ENCODE results near the gene ZXDC.

The ZXDC gene

DNA sequence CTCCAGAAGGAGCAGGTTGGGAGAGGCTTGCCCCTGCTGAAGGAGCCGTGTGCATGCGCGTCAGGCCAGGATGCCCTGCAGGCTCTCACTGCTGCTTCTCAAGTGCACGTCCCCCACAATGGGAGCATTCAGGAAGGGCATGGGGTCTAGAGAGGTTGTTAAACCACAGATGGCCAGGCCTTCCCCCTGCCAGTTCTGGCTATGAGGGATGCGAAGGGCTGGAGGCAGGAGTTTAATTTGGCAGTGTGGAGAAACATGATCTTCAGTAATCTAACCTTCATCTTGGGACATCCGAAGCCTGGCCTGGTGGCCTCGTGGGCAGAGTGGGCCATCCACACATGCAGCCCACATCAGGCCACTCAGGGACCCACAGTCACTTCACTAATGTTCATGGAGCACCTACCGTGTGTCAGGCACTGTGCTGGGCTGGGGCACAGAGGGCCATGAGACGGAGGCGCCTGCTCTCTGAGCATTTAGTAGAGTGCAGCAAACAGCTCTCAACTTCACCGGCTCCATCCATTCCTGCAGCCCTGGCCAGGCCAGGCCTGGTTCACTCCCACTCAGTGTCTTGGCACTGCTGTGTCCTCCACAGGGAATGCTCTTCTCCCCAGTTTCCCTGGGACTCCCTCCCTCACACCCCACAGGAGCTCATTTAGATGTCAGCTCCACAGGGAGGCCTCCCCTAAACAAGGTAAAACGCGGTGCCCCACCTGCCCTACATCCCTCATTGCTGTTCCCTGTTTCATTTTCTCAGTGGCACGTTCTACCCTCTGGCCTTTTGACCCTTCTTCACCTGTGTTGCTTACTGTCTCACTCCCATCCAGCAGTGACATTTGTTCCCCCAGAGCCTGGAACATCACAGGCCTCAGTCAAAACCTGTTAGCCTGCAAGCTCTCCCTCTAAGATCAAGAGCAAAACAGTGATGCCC lies 77.0 kb downstream of the ZXDC start:
- Mint-ChIP-seq H3K36me3 (ENCODE audit: insufficient read depth) (no peaks in the 10 kb centered on the region), H3K4me1 (no peaks in the 10 kb centered on the region), H3K27ac (ENCODE audit: low read depth) (no peak overlapping the region), H3K4me3 (no peak overlapping the region), H3K27me3 (peaks cover 34% of the 10 kb centered on the region), H3K9me3 (no peaks in the 10 kb centered on the region)
- ATAC-seq (replicated peaks; ENCODE audit: extremely low read depth, poor library complexity, severe bottlenecking) (no peak), DNase-seq (ENCODE audit: low spot score in 2 of 2) (no peak)

DNA sequence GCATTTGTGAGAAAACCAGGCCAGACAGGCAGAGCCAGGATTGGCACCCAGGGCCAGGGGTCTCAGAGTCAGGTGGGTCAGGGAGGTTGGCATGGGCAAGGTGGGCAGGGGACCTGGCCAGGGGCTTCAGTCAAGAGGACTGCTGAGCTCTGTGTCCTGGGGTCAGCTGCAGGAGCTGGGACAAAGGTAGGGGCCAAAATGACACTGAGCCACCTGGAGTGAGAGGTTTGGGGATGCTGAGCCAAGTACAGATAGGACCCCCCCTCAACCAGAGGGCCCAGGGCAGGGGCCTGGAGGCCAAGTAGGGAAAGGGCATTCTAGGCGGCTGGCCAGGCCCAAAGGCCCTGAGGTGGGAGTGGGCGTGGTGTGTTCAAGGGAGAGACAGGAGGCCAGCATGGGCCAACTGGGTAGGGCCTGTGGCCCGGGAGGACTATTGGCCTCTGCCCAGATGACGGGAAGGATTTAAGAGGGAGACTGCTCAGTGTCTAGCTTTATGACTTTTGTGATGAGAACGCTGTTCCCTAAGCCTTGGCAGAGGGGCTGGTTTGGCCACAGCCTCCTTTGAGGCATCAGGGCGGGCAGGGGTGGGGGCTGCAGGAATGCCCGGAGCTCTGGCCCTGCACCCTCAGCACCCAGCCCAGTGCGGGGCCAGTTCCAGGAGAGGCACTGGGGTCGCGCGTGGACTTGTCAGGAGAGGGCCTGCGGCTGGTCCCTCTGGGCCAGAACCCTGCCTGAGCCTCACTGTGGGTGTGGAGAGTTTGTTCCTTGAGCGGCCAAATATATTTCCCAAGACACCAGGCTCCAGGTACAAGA lies 77.9 kb downstream of the ZXDC start:
- H3K36me3 Mint-ChIP-seq (ENCODE audit: insufficient read depth): no peaks in the 10 kb centered on the region
- H3K27me3 Mint-ChIP-seq: peaks cover 39% of the 10 kb centered on the region
- no peaks in the 10 kb centered on the region for H3K9me3 Mint-ChIP-seq
- no peak for DNase-seq (ENCODE audit: low spot score in 2 of 2)
- no peak for ATAC-seq (replicated peaks; ENCODE audit: extremely low read depth, poor library complexity, severe bottlenecking)
- H3K4me3 Mint-ChIP-seq: no peak overlapping the region
- no peak overlapping the region for H3K27ac Mint-ChIP-seq (ENCODE audit: low read depth)
- no peaks in the 10 kb centered on the region for H3K4me1 Mint-ChIP-seq

DNA sequence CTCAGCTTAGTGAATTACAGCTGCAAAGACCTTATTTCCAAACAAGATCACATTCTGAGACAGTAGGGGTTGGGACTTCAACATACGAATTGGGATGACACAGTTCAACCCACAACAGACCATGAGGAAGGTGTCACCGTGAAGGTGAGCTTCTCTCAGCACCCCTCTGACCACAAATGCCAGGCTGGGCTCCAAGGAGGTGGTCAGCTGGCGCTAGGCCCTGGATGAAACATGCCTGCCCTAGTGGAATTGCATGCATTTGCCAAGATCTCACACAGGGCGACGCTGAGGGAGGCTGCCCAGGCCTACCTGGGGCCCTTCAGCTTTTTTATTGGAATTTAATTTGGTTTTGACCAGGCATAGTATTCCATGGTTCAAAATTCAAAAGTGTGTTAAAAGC lies 79.2 kb downstream of the ZXDC start:
- peaks cover 39% of the 10 kb centered on the region for H3K27me3 Mint-ChIP-seq
- no peak for ATAC-seq (replicated peaks; ENCODE audit: extremely low read depth, poor library complexity, severe bottlenecking)
- no peaks in the 10 kb centered on the region for H3K36me3 Mint-ChIP-seq (ENCODE audit: insufficient read depth)
- H3K27ac Mint-ChIP-seq (ENCODE audit: low read depth): no peak overlapping the region
- no peaks in the 10 kb centered on the region for H3K4me1 Mint-ChIP-seq
- H3K9me3 Mint-ChIP-seq: no peaks in the 10 kb centered on the region
- H3K4me3 Mint-ChIP-seq: no peak overlapping the region
- DNase-seq (ENCODE audit: low spot score in 2 of 2): no peak

DNA sequence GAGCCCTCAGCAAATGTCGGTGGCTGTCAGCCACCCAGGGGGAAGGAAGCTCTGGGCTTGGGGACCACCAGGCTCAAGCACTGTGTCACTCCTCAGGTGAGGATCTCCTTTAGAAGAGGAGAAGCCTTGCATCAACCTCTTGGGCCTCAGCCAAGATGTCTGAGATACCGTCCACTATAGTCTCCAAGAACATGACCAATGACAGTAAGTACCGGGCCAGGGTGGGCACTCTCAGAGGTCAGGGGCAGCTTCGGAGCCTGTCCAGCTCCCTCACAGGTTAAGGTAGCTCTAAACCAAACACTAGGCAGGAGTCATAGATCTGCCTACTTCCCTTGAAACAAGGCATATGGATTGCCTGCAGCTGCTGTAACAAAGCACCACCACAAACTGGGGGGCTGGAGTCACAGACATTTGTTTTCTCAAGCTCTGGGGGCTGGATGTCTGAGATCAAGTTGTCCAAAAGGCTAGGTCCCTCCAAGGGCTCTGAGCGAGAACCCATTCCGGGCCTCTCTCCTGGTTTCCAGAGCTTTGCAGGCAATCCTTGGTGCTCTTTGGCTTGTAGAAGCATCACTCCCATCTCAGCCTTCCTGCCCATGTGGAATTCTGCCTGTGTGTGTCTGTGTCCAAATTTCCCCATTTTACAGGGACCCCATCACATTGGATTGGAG lies 79.7 kb downstream of the ZXDC start:
- Mint-ChIP-seq H3K4me1 (no peaks in the 10 kb centered on the region), H3K9me3 (no peaks in the 10 kb centered on the region), H3K27ac (ENCODE audit: low read depth) (no peak overlapping the region), H3K4me3 (no peak overlapping the region), H3K27me3 (peaks cover 44% of the 10 kb centered on the region), H3K36me3 (ENCODE audit: insufficient read depth) (no peaks in the 10 kb centered on the region)
- ATAC-seq (replicated peaks; ENCODE audit: extremely low read depth, poor library complexity, severe bottlenecking) (no peak), DNase-seq (ENCODE audit: low spot score in 2 of 2) (no peak)

DNA sequence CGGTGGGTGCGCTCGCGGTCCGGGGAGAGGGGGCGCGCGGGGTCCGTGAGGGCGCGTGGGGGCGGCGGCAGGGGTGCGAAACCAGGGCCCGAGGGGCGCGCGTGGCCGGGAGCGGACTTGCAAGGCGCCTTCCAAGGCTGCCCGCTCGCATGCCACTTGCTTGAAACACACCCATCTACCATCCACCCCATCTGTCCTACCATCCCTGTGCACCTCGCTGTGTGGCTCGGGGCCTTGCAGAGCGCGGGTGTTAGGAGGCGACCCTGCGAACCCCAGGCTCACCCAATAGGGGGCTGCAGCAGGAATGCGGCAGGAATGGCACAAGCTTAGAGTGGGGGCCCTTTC lies 80.7 kb downstream of the ZXDC start:
- ATAC-seq (replicated peaks; ENCODE audit: extremely low read depth, poor library complexity, severe bottlenecking): no peak
- DNase-seq (ENCODE audit: low spot score in 2 of 2): no peak
- H3K9me3 Mint-ChIP-seq: no peaks in the 10 kb centered on the region
- H3K4me1 Mint-ChIP-seq: no peaks in the 10 kb centered on the region
- peaks cover 54% of the 10 kb centered on the region for H3K27me3 Mint-ChIP-seq
- H3K36me3 Mint-ChIP-seq (ENCODE audit: insufficient read depth): no peaks in the 10 kb centered on the region
- H3K4me3 Mint-ChIP-seq: no peak overlapping the region
- H3K27ac Mint-ChIP-seq (ENCODE audit: low read depth): no peak overlapping the region

DNA sequence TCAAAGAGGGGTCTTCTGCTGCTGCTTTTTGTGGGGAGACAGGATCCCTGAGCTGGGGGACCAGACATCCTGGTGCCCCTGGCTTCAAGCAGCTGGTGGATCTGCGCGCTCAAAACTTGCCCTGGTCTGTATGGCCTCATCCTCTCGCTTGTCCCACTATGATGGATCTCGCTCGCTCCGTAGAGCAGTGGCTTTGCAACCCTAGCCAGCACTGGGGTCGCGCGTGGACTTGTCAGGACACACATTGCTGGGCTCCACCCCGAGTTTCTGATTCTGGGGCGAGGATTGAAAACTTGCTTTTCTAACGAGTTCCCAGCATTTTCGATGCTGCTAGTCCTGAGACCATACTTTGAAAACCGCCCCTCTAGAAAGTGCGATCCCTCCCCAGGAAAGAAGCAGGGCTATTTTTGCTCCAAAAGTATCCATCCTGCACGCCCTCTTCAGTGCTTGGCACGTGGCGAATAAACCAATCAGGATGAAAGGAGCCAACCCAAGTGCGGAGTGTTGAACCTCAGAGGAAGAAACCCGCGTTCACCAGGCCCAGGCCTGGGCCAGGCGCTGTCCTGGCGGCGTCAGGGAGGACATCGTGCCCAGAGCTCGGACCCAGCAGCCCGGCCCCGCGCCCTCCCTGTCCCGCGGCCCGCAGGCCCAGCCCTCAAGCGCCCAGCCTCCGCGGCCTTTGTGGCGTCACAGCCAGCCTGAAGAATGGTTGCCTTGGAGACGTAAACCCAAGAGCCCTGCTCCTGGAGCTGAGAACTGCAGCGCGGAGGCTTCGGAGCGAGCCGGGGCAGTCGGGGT lies 81.3 kb downstream of the ZXDC start, which contains the start of gene CFAP100:
TSS of gene CFAP100 (plus strand) at position 731 of the 798 bp plus-strand sequence. CDS start 1,092 bp downstream, outside the sequence.
- Mint-ChIP-seq H3K27me3 (peaks cover 60% of the 10 kb centered on the region), H3K36me3 (ENCODE audit: insufficient read depth) (no peaks in the 10 kb centered on the region), H3K4me3 (no peak within 1 kb of the TSS), H3K4me1 (no peaks in the 10 kb centered on the region), H3K27ac (ENCODE audit: low read depth) (no peak within 1 kb of the TSS), H3K9me3 (no peaks in the 10 kb centered on the region)
- DNase-seq (ENCODE audit: low spot score in 2 of 2) (no peak), ATAC-seq (replicated peaks; ENCODE audit: extremely low read depth, poor library complexity, severe bottlenecking) (no peak)

DNA sequence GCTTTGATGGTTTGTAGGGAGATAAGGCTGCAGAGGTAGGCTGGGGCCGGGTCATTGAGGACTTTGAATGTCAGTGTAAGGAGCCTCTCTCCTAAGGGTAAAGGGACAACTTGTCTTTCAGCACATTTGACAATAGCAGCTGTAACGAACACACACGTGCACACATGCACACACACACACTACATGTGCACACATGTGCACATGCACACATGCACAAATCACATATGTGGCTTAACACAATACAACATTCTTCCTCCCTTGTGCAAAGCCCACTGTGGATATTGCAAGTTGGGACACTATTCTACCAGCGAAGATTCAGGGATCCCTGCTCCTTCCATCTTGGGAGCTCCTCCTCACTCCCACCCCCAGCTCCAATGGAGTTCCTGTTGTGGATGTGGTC lies 82.1 kb downstream of the ZXDC start:
- Mint-ChIP-seq H3K4me3 (no peak overlapping the region), H3K36me3 (ENCODE audit: insufficient read depth) (no peaks in the 10 kb centered on the region), H3K9me3 (no peaks in the 10 kb centered on the region), H3K27me3 (peaks cover 66% of the 10 kb centered on the region), H3K27ac (ENCODE audit: low read depth) (no peak overlapping the region), H3K4me1 (no peaks in the 10 kb centered on the region)
- no peak for ATAC-seq (replicated peaks; ENCODE audit: extremely low read depth, poor library complexity, severe bottlenecking)
- DNase-seq (ENCODE audit: low spot score in 2 of 2): no peak

DNA sequence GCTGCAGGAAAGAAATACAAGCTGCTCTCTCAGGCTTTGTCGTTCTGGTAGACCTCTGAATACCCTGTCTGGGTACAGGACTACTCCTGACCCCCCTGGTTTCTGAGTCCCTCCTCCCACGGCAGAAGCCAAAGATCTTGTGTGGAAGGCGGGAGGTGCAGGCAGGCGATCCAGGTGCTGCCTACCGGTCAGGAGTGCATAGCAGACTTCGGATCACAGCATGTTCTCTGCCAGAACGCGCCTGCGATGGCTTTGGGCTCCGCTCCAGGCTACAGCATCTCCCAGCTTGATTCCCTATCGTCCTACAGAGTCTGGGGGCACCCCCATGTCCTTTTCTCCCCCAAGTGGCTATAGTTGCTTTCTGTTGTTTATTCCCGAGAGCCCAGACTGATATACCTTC lies 83.4 kb downstream of the ZXDC start:
- no peak for ATAC-seq (replicated peaks; ENCODE audit: extremely low read depth, poor library complexity, severe bottlenecking)
- Mint-ChIP-seq H3K4me3 (no peak overlapping the region), H3K27me3 (peaks cover 76% of the 10 kb centered on the region), H3K9me3 (no peaks in the 10 kb centered on the region), H3K36me3 (ENCODE audit: insufficient read depth) (no peaks in the 10 kb centered on the region), H3K27ac (ENCODE audit: low read depth) (no peak overlapping the region), H3K4me1 (no peaks in the 10 kb centered on the region)
- DNase-seq (ENCODE audit: low spot score in 2 of 2): no peak

DNA sequence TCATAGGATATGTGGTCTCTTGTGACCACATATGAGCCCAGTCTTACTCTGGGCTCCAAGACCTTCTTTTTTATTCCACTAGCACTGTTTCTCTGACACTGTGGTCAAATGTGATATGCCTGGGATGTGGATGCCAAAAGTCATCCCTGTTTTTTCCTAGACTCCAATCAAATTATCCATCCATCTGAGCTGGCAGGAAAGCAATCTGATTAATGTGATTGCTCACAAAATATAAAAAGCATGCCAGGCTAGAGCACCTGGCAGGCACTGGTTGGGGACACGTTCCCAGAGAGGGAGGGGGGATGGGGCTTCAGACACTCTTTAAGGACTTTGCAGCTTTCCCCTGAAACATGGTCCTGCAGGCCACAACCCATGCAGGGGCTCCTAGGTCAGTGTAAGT lies 84.1 kb downstream of the ZXDC start:
- no peak overlapping the region for H3K4me3 Mint-ChIP-seq
- H3K4me1 Mint-ChIP-seq: no peaks in the 10 kb centered on the region
- H3K36me3 Mint-ChIP-seq (ENCODE audit: insufficient read depth): no peaks in the 10 kb centered on the region
- H3K27me3 Mint-ChIP-seq: peaks cover 76% of the 10 kb centered on the region
- no peak overlapping the region for H3K27ac Mint-ChIP-seq (ENCODE audit: low read depth)
- no peaks in the 10 kb centered on the region for H3K9me3 Mint-ChIP-seq
- no peak for DNase-seq (ENCODE audit: low spot score in 2 of 2)
- ATAC-seq (replicated peaks; ENCODE audit: extremely low read depth, poor library complexity, severe bottlenecking): no peak

DNA sequence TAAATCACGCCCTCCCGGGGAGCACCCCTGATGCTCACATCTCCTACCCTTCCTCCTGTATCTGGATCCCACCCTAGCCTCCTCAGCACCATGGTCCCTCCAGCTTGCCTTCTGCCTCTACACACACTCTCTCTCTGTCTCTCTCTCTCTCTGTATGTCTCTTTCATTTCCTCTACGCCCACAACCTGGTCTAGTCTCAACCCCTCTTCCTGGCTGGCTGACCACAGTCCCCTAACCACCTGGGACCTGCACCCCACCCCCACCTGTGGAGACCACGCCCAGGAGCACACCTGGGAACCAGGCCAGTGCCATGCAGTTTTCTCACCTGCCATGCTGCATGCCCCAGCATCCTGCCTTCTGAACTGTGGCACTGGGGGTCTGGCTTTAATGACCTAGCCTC lies 84.9 kb downstream of the ZXDC start:
- DNase-seq (ENCODE audit: low spot score in 2 of 2): no peak
- peaks cover 83% of the 10 kb centered on the region for H3K27me3 Mint-ChIP-seq
- ATAC-seq (replicated peaks; ENCODE audit: extremely low read depth, poor library complexity, severe bottlenecking): no peak
- no peaks in the 10 kb centered on the region for H3K4me1 Mint-ChIP-seq
- H3K27ac Mint-ChIP-seq (ENCODE audit: low read depth): no peak overlapping the region
- no peak overlapping the region for H3K4me3 Mint-ChIP-seq
- H3K9me3 Mint-ChIP-seq: no peaks in the 10 kb centered on the region
- H3K36me3 Mint-ChIP-seq (ENCODE audit: insufficient read depth): no peaks in the 10 kb centered on the region

DNA sequence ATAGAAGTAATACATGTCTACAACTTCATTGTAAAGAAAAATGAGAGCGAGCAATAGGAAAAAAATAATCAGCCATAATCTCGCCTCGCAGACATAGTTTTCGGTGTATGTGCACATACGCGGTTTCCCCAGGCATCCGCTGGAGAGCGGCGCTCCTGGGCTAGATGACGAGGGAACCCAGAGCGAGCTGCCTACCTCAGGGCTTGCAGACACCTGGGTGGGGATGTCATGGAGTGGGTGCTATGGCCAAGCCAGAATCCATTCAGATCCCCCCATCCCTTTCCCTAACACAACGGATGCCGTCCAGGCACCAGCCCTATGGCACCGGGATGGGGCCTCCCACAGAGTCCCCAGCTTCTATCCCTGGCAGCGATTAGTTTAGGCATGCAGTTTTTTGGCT lies 85.5 kb downstream of the ZXDC start:
- Mint-ChIP-seq H3K4me3 (no peak overlapping the region), H3K9me3 (no peaks in the 10 kb centered on the region), H3K27ac (ENCODE audit: low read depth) (no peak overlapping the region), H3K4me1 (no peaks in the 10 kb centered on the region), H3K27me3 (peaks cover 83% of the 10 kb centered on the region), H3K36me3 (ENCODE audit: insufficient read depth) (no peaks in the 10 kb centered on the region)
- DNase-seq (ENCODE audit: low spot score in 2 of 2) (no peak), ATAC-seq (replicated peaks; ENCODE audit: extremely low read depth, poor library complexity, severe bottlenecking) (no peak)

DNA sequence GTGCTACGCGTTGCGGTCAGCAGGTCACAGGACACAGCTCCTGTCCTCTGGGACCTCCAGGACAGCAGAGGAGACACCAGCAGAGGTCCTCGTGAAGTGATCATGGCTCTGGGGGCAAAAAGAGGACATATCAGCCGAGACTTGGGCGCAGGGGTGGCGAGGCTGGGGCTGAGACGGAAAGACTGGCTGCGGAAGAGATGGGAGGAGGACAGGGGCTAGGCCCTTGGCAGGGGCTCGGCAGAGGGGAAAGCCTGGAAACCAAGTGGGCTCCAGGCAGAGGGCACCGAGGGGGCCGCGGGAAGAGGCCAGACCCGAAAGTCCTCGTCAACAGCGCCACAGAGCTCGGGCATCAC lies 85.9 kb downstream of the ZXDC start:
- no peak for DNase-seq (ENCODE audit: low spot score in 2 of 2)
- ATAC-seq (replicated peaks; ENCODE audit: extremely low read depth, poor library complexity, severe bottlenecking): no peak
- H3K4me1 Mint-ChIP-seq: no peaks in the 10 kb centered on the region
- H3K27me3 Mint-ChIP-seq: peaks cover 84% of the 10 kb centered on the region
- H3K4me3 Mint-ChIP-seq: peak overlapping the region; percentile 8
- H3K27ac Mint-ChIP-seq (ENCODE audit: low read depth): no peak overlapping the region
- no peaks in the 10 kb centered on the region for H3K9me3 Mint-ChIP-seq
- H3K36me3 Mint-ChIP-seq (ENCODE audit: insufficient read depth): no peaks in the 10 kb centered on the region
